Caco-2 (cell line): Measurements from ENCODE around the gene QPCTL. TPM values are rescaled to one million over a fixed set of nuclear protein-coding genes. Genes with fewer than 3 reads are reported as not detected.

Experiments used
- BruUV-seq: library from RNA; stranded (reverse); fragments of 400-500 nt; replicated peaks from 2 replicates; lab custom pipeline; 2021; lab: Mats Ljungman, UMichigan
- CTCF ChIA-PET: fragments of 300-600 bp; sonication (Branson Sonifier 250); formaldehyde crosslinking; loops from one replicate; lab custom pipeline; 2022; ENCODE audit warnings: antibody characterized with exemption; lab: Charles Lee
- POLR2A ChIA-PET: fragments of 300-600 bp; sonication (Branson Sonifier 250); formaldehyde crosslinking; loops from one replicate; lab custom pipeline; 2022; ENCODE audit warnings: antibody characterized with exemption; lab: Charles Lee
- DNase-seq, 2 experiments: peaks; one replicate each; pipeline versions ENCODE4 v3.0.0 to v3.0.0-alpha.2; 2020 to 2022
- H3K27me3 ChIP-seq: replicated peaks from 2 replicates; pipeline ENCODE4 v1.6.0; 2011; ENCODE audit warnings: low read length; ENCODE audit not compliant: control insufficient read depth, insufficient read depth
- H3K36me3 ChIP-seq: 2 replicates; pipeline ENCODE4 v1.5.1; 2011; ENCODE audit warnings: low read length; ENCODE audit not compliant: control insufficient read depth, insufficient read depth
- H3K4me1 ChIP-seq: fragments of 250-450 bp; sonication (Bioruptor Pico); 2 replicates; pipeline ENCODE4 v1.5.1; 2020; ENCODE audit warnings: mild to moderate bottlenecking
- H3K4me3 ChIP-seq: 2 replicates; pipeline ENCODE4 v1.5.1; 2011; ENCODE audit warnings: low read depth, mild to moderate bottlenecking, control low read depth, low read length
- H3K9me3 ChIP-seq: fragments of 250-450 bp; sonication (Bioruptor Pico); 2 replicates; pipeline ENCODE4 v1.5.1; 2020; ENCODE audit warnings: mild to moderate bottlenecking, moderate library complexity
- H3K27ac Mint-ChIP-seq: one replicate; pipeline ENCODE4 v1.8.0; 2022; ENCODE audit warnings: mixed read lengths; ENCODE audit not compliant: unreplicated experiment
- H3K27me3 Mint-ChIP-seq: one replicate; pipeline ENCODE4 v1.8.0; 2022; ENCODE audit warnings: mixed read lengths; ENCODE audit not compliant: insufficient read depth, unreplicated experiment
- H3K36me3 Mint-ChIP-seq: one replicate; pipeline ENCODE4 v1.8.0; 2022; ENCODE audit warnings: mild to moderate bottlenecking, mixed read lengths; ENCODE audit not compliant: insufficient read depth, unreplicated experiment
- H3K4me1 Mint-ChIP-seq: one replicate; pipeline ENCODE4 v1.8.0; 2022; ENCODE audit warnings: low read depth, mixed read lengths; ENCODE audit not compliant: unreplicated experiment
- H3K4me3 Mint-ChIP-seq: one replicate; pipeline ENCODE4 v1.8.0; 2022; ENCODE audit warnings: mild to moderate bottlenecking, moderate library complexity, mixed read lengths; ENCODE audit not compliant: unreplicated experiment
- H3K9me3 Mint-ChIP-seq: one replicate; pipeline ENCODE4 v1.8.0; 2022; ENCODE audit warnings: mixed read lengths; ENCODE audit not compliant: unreplicated experiment
- CTCF ChIP-seq, 2 experiments: fragments of 200-600 bp in 1 of 2; IDR thresholded peaks; 1 replicate in 1 of 2; 2 replicates in 1 of 2; pipeline versions ENCODE4 v1.5.1 to v1.8.0; 2011 to 2022; ENCODE audit warnings: antibody characterized with exemption in 1 of 2, control low read depth in 1 of 2, inconsistent platforms in 1 of 2, low read depth in 1 of 2, low read length in 1 of 2, mild to moderate bottlenecking in 1 of 2, moderate library complexity in 1 of 2; ENCODE audit not compliant: insufficient read depth in 1 of 2, severe bottlenecking in 1 of 2, unreplicated experiment in 1 of 2
- intact Hi-C: fragments of 100-400 bp; cut with micrococcal nuclease; formaldehyde crosslinking; loops from one replicate; pipeline ENCODE4 v1.10.0; 2022; ENCODE audit not compliant: unreplicated experiment
- total RNA-seq: library from RNA; stranded (reverse); gene quantifications from 2 replicates; pipeline ENCODE4 v1.2.3, GENCODE V29; 2022

QPCTL gene
- total RNA-seq, 1 experiment from 2014 or later, result 16.9 TPM

DNA sequence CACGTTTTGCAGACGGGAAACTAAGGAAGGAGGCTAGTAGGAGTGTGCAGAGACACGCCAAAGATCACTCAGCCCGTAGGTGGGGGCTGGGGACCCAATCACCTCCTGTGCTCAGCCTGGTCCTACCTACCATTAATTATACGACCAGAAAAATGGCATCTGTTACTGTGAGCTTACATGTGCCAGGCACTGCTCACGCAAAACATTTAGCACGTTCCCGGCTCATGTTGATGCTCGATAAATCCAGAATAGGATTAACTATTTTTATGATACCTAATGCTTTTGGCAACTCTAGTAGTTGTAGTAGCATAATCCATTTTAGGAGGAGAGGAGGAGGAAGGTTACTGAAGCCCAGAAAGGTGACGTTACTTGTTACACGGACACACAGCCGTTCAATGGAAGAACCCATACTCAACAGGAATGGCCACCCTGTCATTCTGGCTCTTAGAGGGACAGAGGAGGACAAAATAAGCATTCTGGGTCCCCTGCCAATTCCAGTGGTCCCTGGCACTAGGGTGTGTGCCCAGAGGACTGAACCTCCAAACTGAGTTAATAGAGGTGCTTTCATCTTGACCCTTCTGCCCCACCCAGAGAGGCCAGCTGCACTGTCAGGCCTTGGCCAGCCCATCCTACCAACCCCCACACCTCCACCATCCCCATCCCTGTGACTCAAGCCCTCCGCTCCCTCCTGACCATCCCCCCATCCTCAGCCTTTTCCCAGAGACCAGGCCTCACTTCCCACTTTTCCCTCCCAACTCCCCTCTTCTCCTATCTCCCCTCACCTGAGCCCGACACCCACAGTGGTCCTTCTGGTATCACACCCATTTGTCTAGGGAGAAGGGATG is 48.3 kb upstream of the QPCTL start:
- Histone ChIP-seq H3K4me3 (peak overlapping the region; percentile 41), H3K27me3 (no peaks in the 10 kb centered on the region), H3K36me3 (no peaks in the 10 kb centered on the region), H3K9me3 (no peaks in the 10 kb centered on the region), H3K4me1 (peaks cover 17% of the 10 kb centered on the region)
- intact Hi-C loops, result loop anchor here (1.0 to 10.0 kb wide), 2 partner anchors 121 to 149 kb away; partner anchors contain the start of genes PPM1N and RTN2
- ChIA-PET POLR2A (interaction anchor here (0.9 kb wide), 1 partner anchor 48 kb away, joined by 4 read pairs; the partner anchor contains the start of gene QPCTL), CTCF (interaction anchor here (0.9 to 3.9 kb wide), 5 partner anchors 34 to 165 kb away, joined by 4 to 77 read pairs (median 50); no protein-coding TSS in a partner anchor)
- peaks cover 26% of the 10 kb centered on the region for H3K36me3 Mint-ChIP-seq
- H3K9me3 Mint-ChIP-seq, result no peaks in the 10 kb centered on the region
- no peaks in the 10 kb centered on the region for H3K27me3 Mint-ChIP-seq
- no peak overlapping the region for H3K27ac Mint-ChIP-seq
- DNase-seq, result no peak
- H3K4me3 Mint-ChIP-seq, result peak overlapping the region; percentile 70
- peaks cover 19% of the 10 kb centered on the region for H3K4me1 Mint-ChIP-seq
- BruUV-seq, result no TSS peak
- no peak for TF ChIP-seq CTCF (IDR thresholded peaks at IDR 0.05; ENCODE audit: insufficient read depth in 1 of 2, low read depth in 1 of 2, low read length in 1 of 2, severe bottlenecking in 1 of 2, unreplicated experiment in 1 of 2)

GRCh38 chr19:45645068-45645630 is 47.3 kb upstream of the QPCTL start:
- CTCF ChIA-PET, result no interaction called here

More at GRCh38 chr19:45645068-45645630, 47.3 kb upstream of the QPCTL start:
- H3K27ac Mint-ChIP-seq, result no peak overlapping the region
- no peak for TF ChIP-seq CTCF (IDR thresholded peaks at IDR 0.05; ENCODE audit: insufficient read depth in 1 of 2, low read depth in 1 of 2, low read length in 1 of 2, severe bottlenecking in 1 of 2, unreplicated experiment in 1 of 2)
- intact Hi-C loops, result loop anchor here (10.0 kb wide), 1 partner anchor 150 kb away; the partner anchor contains the start of genes PPM1N and RTN2
- H3K4me3 Mint-ChIP-seq, result no peak overlapping the region
- no peak for DNase-seq
- Histone ChIP-seq H3K36me3 (no peaks in the 10 kb centered on the region), H3K9me3 (no peaks in the 10 kb centered on the region), H3K4me1 (peaks cover 17% of the 10 kb centered on the region), H3K4me3 (no peak overlapping the region), H3K27me3 (no peaks in the 10 kb centered on the region)
- peaks cover 19% of the 10 kb centered on the region for H3K4me1 Mint-ChIP-seq
- no TSS peak for BruUV-seq
- no peaks in the 10 kb centered on the region for H3K27me3 Mint-ChIP-seq
- H3K36me3 Mint-ChIP-seq, result peaks cover 26% of the 10 kb centered on the region
- POLR2A ChIA-PET, result interaction anchor here (1.1 kb wide), 1 partner anchor 32 kb away, joined by 3 read pairs; no protein-coding TSS in a partner anchor
- H3K9me3 Mint-ChIP-seq, result no peaks in the 10 kb centered on the region
